Mesendoderm (in vitro differentiated cells): ENCODE data around the gene PRRT4.

Experiments used
- DNase-seq: peaks from one replicate; pipeline ENCODE4 v3.0.0; 2013
- H2AK5ac ChIP-seq: 2 replicates; pipeline ENCODE4 v1.6.1; 2013; ENCODE audit warnings: low read length, inconsistent platforms
- H2BK120ac ChIP-seq: 2 replicates; pipeline ENCODE4 v1.6.1; 2013; ENCODE audit warnings: low read depth, mild to moderate bottlenecking, low read length, moderate library complexity, mixed read lengths
- H2BK15ac ChIP-seq: replicated peaks from 2 replicates; pipeline ENCODE4 v1.6.1; 2013; ENCODE audit warnings: low read depth, mild to moderate bottlenecking, moderate library complexity
- H2BK5ac ChIP-seq: 2 replicates; pipeline ENCODE4 v1.6.1; 2013; ENCODE audit warnings: low read length, inconsistent platforms
- H3K18ac ChIP-seq: 2 replicates; pipeline ENCODE4 v1.6.1; 2013; ENCODE audit warnings: mild to moderate bottlenecking, low read length, mixed read lengths
- H3K23ac ChIP-seq: one replicate; pipeline ENCODE4 v1.6.1; 2013; ENCODE audit warnings: low read length
- H3K27ac ChIP-seq: 2 replicates; pipeline ENCODE4 v1.5.1; 2013; ENCODE audit warnings: low read depth, mild to moderate bottlenecking, inconsistent platforms, low read length, moderate library complexity
- H3K27me3 ChIP-seq: 2 replicates; pipeline ENCODE4 v1.6.1; 2013; ENCODE audit warnings: low read length, control low read depth, mild to moderate bottlenecking, inconsistent platforms; ENCODE audit not compliant: insufficient read depth, poor library complexity
- H3K36me3 ChIP-seq: 2 replicates; pipeline ENCODE4 v1.6.1; 2013; ENCODE audit warnings: low read length, inconsistent platforms; ENCODE audit not compliant: control insufficient read depth, insufficient read depth
- H3K4ac ChIP-seq: one replicate; pipeline ENCODE4 v1.6.1; 2013; ENCODE audit warnings: low read depth, mild to moderate bottlenecking, low read length, moderate library complexity
- H3K4me1 ChIP-seq: 2 replicates; pipeline ENCODE4 v1.6.1; 2013; ENCODE audit warnings: low read depth, low read length, inconsistent platforms; ENCODE audit not compliant: control insufficient read depth
- H3K4me2 ChIP-seq: 2 replicates; pipeline ENCODE4 v1.6.1; 2013; ENCODE audit warnings: low read length
- H3K4me3 ChIP-seq: 2 replicates; pipeline ENCODE4 v1.5.1; 2013; ENCODE audit warnings: mild to moderate bottlenecking, low read length
- H3K56ac ChIP-seq: one replicate; pipeline ENCODE4 v1.6.1; 2013; ENCODE audit warnings: low read length
- H3K79me1 ChIP-seq: 2 replicates; pipeline ENCODE4 v1.6.1; 2013; ENCODE audit warnings: low read length, inconsistent platforms
- H3K79me2 ChIP-seq: 2 replicates; pipeline ENCODE4 v1.6.1; 2013; ENCODE audit warnings: mild to moderate bottlenecking, low read length; ENCODE audit not compliant: control insufficient read depth, insufficient read depth
- H3K9ac ChIP-seq: 2 replicates; pipeline ENCODE4 v1.6.1; 2013; ENCODE audit warnings: low read length, inconsistent platforms
- H4K5ac ChIP-seq: one replicate; pipeline ENCODE4 v1.6.1; 2013; ENCODE audit warnings: low read length
- H4K8ac ChIP-seq: one replicate; pipeline ENCODE4 v1.6.1; 2013; ENCODE audit warnings: low read depth, mild to moderate bottlenecking, control low read depth, low read length, moderate library complexity
- WGBS: extraction: QIAGEN DNeasy Blood & Tissue Kit; methylation state at CpG from one replicate; pipeline ENCODE4 v1.1.7; 2013; ENCODE audit warnings: low lambda C conversion rate, missing lambda C conversion rate; ENCODE audit not compliant: insufficient coverage; ENCODE audit errors: extremely low coverage; 5-methylcytosine and 5-hydroxymethylcytosine counted together

PRRT4 gene

GRCh38 chr7:128364166-128364870, 2.8 kb upstream of the PRRT4 start:
- Histone ChIP-seq H3K23ac (no peak overlapping the region), H3K56ac (no peak overlapping the region), H2AK5ac (no peak overlapping the region), H3K79me2 (no peaks in the 10 kb centered on the region), H3K4me3 (no peak overlapping the region), H4K5ac (no peak overlapping the region), H3K36me3 (no peaks in the 10 kb centered on the region), H4K8ac (no peak overlapping the region), H3K79me1 (no peaks in the 10 kb centered on the region), H2BK5ac (no peak overlapping the region), H3K4ac (no peak overlapping the region), H3K27ac (no peak overlapping the region), H3K27me3 (peaks cover 32% of the 10 kb centered on the region), H3K4me2 (no peak overlapping the region), H3K18ac (no peak overlapping the region), H2BK120ac (no peak overlapping the region), H3K4me1 (peaks cover 2% of the 10 kb centered on the region), H3K9ac (no peak overlapping the region), H2BK15ac (no peak overlapping the region)
- no CpG with 5 or more reads among the region's 4 CpGs for WGBS
- no peak for DNase-seq

GRCh38 chr7:128363261-128363721, 1.8 kb upstream of the PRRT4 start:
- no peak overlapping the region for H3K18ac ChIP-seq
- peaks cover 2% of the 10 kb centered on the region for H3K4me1 ChIP-seq
- H2BK120ac ChIP-seq: no peak overlapping the region
- no peak overlapping the region for H3K4me3 ChIP-seq
- no peaks in the 10 kb centered on the region for H3K79me1 ChIP-seq
- DNase-seq: no peak
- H3K27ac ChIP-seq: no peak overlapping the region
- H3K56ac ChIP-seq: no peak overlapping the region
- no peak overlapping the region for H4K8ac ChIP-seq
- H4K5ac ChIP-seq: no peak overlapping the region
- no peak overlapping the region for H2BK5ac ChIP-seq
- no peak overlapping the region for H2AK5ac ChIP-seq
- H3K4ac ChIP-seq: no peak overlapping the region
- H2BK15ac ChIP-seq: no peak overlapping the region
- H3K36me3 ChIP-seq: no peaks in the 10 kb centered on the region
- no peak overlapping the region for H3K9ac ChIP-seq
- no peak overlapping the region for H3K4me2 ChIP-seq
- no peaks in the 10 kb centered on the region for H3K79me2 ChIP-seq
- peaks cover 32% of the 10 kb centered on the region for H3K27me3 ChIP-seq
- H3K23ac ChIP-seq: no peak overlapping the region
- WGBS: no CpG with 5 or more reads among the region's 6 CpGs

- Histone ChIP-seq H3K36me3 (no peaks in the 10 kb centered on the region), H4K5ac (no peak overlapping the region), H3K4me2 (no peak overlapping the region), H3K79me2 (no peaks in the 10 kb centered on the region), H2BK15ac (no peak overlapping the region), H3K79me1 (no peaks in the 10 kb centered on the region), H3K18ac (no peak overlapping the region), H3K4ac (no peak overlapping the region), H2BK120ac (no peak overlapping the region), H3K4me1 (peaks cover 2% of the 10 kb centered on the region), H3K23ac (no peak overlapping the region), H2BK5ac (no peak overlapping the region), H3K56ac (no peak overlapping the region), H3K9ac (no peak overlapping the region), H3K27me3 (peaks cover 32% of the 10 kb centered on the region), H3K27ac (no peak overlapping the region), H2AK5ac (no peak overlapping the region), H3K4me3 (no peak overlapping the region), H4K8ac (no peak overlapping the region)
- DNase-seq: no peak
- WGBS: no CpG with 5 or more reads among the region's 4 CpGs
Observed at GRCh38 chr7:128362670-128363069, 1.2 kb upstream of the PRRT4 start.

- Histone ChIP-seq H3K79me1 (no peaks in the 10 kb centered on the region), H4K5ac (no peak overlapping the region), H3K4me2 (no peak overlapping the region), H3K4ac (no peak overlapping the region), H3K56ac (peak overlapping the region; percentile 15), H2BK5ac (no peak overlapping the region), H2BK120ac (no peak overlapping the region), H3K9ac (no peak overlapping the region), H3K4me3 (no peak overlapping the region), H3K18ac (no peak overlapping the region), H3K23ac (no peak overlapping the region), H3K27ac (no peak overlapping the region), H4K8ac (no peak overlapping the region), H3K36me3 (no peaks in the 10 kb centered on the region), H3K79me2 (no peaks in the 10 kb centered on the region), H3K27me3 (peaks cover 32% of the 10 kb centered on the region), H2BK15ac (no peak overlapping the region), H3K4me1 (peaks cover 2% of the 10 kb centered on the region), H2AK5ac (no peak overlapping the region)
- no CpG with 5 or more reads among the region's 9 CpGs for WGBS
- DNase-seq: no peak
Observed at GRCh38 chr7:128360359-128360678, 1.2 kb downstream of the PRRT4 start.

GRCh38 chr7:128359939-128360338, 1.6 kb downstream of the PRRT4 start:
- Histone ChIP-seq H3K27ac (no peak overlapping the region), H3K79me2 (no peaks in the 10 kb centered on the region)

GRCh38 chr7:128359336-128359735, 2.2 kb downstream of the PRRT4 start:
- H3K4me2 ChIP-seq: no peak overlapping the region
- WGBS: no CpG with 5 or more reads among the region's 12 CpGs

More at GRCh38 chr7:128359939-128360338, 1.6 kb downstream of the PRRT4 start:
- WGBS: no CpG with 5 or more reads among the region's 4 CpGs
- Histone ChIP-seq H4K5ac (no peak overlapping the region), H3K4me3 (no peak overlapping the region), H3K4me1 (peaks cover 2% of the 10 kb centered on the region), H2BK15ac (no peak overlapping the region), H3K56ac (peak overlapping the region; percentile 15), H3K27me3 (peaks cover 32% of the 10 kb centered on the region), H3K4ac (no peak overlapping the region), H2BK5ac (no peak overlapping the region), H3K9ac (no peak overlapping the region), H2AK5ac (no peak overlapping the region), H3K79me1 (no peaks in the 10 kb centered on the region), H2BK120ac (no peak overlapping the region), H3K36me3 (no peaks in the 10 kb centered on the region), H3K18ac (no peak overlapping the region), H3K4me2 (no peak overlapping the region), H4K8ac (no peak overlapping the region), H3K23ac (no peak overlapping the region)
- no peak for DNase-seq

More at GRCh38 chr7:128359336-128359735, 2.2 kb downstream of the PRRT4 start:
- H2BK5ac ChIP-seq: no peak overlapping the region
- no peak overlapping the region for H3K18ac ChIP-seq
- no peak overlapping the region for H2BK120ac ChIP-seq
- DNase-seq: no peak
- H3K4me3 ChIP-seq: no peak overlapping the region
- H4K8ac ChIP-seq: no peak overlapping the region
- H3K4me1 ChIP-seq: peaks cover 2% of the 10 kb centered on the region
- no peaks in the 10 kb centered on the region for H3K36me3 ChIP-seq
- H3K4ac ChIP-seq: no peak overlapping the region
- no peak overlapping the region for H3K56ac ChIP-seq
- no peak overlapping the region for H3K9ac ChIP-seq
- H4K5ac ChIP-seq: no peak overlapping the region
- H2AK5ac ChIP-seq: no peak overlapping the region
- no peaks in the 10 kb centered on the region for H3K79me1 ChIP-seq
- H3K23ac ChIP-seq: no peak overlapping the region
- H3K79me2 ChIP-seq: no peaks in the 10 kb centered on the region
- no peak overlapping the region for H2BK15ac ChIP-seq
- peaks cover 30% of the 10 kb centered on the region for H3K27me3 ChIP-seq
- no peak overlapping the region for H3K27ac ChIP-seq
